ENCODE data around the gene RNASEL. TPM values are rescaled to one million over a fixed set of nuclear protein-coding genes. Genes with fewer than 3 reads are reported as not detected.
A peak's percentile ranks its signal among the peaks of the same experiment; 100 is the strongest.

Gene RNASEL
- polyA plus RNA-seq, 1 donor: 16.8 TPM

- Histone ChIP-seq H3K4me3 (ENCODE audit: low read length) (no peak overlapping the region), H3K4me1 (ENCODE audit: control insufficient read depth, insufficient read depth, low read length) (no peaks in the 10 kb centered on the region), H3K27ac (ENCODE audit: low read length) (no peak overlapping the region), H3K27me3 (ENCODE audit: control insufficient read depth, insufficient read depth, low read length) (no peaks in the 10 kb centered on the region), H3K9me3 (ENCODE audit: control insufficient read depth, low read depth, low read length) (no peaks in the 10 kb centered on the region), H3K36me3 (ENCODE audit: control insufficient read depth, insufficient read depth, low read length) (peaks cover 19% of the 10 kb centered on the region)
- WGBS (ENCODE audit: insufficient coverage, low lambda C conversion rate): 0% methylated on average over 1 of the region's 1 CpG
- DNase-seq: no peak
These were observed 2.0 kb downstream of the RNASEL start for GRCh38 chr1:182587093-182587492.

DNA sequence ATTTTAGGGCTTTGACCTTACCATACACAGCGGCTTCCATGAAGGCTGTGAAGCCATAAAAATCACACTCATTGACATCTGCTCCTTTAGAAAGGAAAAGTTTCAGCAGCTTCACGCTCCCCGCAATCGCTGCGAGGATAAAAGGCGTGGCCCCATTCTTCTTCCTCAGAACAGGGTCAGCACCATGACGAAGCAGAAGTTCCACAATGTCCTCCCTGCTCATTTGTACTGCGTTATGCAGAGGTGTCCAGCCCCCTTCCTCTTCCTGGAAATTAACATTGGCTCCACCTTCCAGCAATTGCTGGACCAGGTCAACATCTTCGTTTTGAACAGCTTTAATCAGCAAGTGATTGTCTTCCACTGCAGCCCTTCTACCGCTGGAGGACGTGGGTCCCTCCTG is 2.7 kb downstream of the RNASEL start:
- Histone ChIP-seq H3K27me3 (ENCODE audit: control insufficient read depth, insufficient read depth, low read length) (no peaks in the 10 kb centered on the region), H3K36me3 (ENCODE audit: control insufficient read depth, insufficient read depth, low read length) (peaks cover 23% of the 10 kb centered on the region), H3K9me3 (ENCODE audit: control insufficient read depth, low read depth, low read length) (no peaks in the 10 kb centered on the region), H3K4me1 (ENCODE audit: control insufficient read depth, insufficient read depth, low read length) (no peaks in the 10 kb centered on the region), H3K4me3 (ENCODE audit: low read length) (no peak overlapping the region), H3K27ac (ENCODE audit: low read length) (no peak overlapping the region)
- WGBS (ENCODE audit: insufficient coverage, low lambda C conversion rate): no CpG with 5 or more reads among the region's 11 CpGs
- DNase-seq: no peak

DNA sequence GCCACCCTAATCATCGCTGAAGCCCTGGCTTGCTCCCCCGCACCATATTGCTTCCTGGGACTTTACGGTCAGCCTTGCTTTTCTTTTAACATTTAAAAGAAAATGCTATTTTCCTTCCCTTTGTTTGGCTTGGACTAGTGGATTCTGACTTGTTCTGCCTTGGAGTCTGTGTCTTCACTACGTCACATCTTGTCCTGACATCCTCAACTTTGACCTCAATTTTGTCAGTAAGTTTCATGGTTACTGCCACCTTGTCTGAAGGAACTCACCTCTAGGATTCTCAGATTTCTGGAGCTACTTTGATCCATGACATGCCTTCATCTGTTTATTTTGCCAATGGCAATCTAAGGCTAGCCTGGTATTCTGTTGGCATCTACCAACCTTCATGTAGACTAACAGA is 4.3 kb downstream of the RNASEL start:
- DNase-seq: no peak
- H3K27me3 ChIP-seq (ENCODE audit: control insufficient read depth, insufficient read depth, low read length): no peaks in the 10 kb centered on the region
- H3K9me3 ChIP-seq (ENCODE audit: control insufficient read depth, low read depth, low read length): no peaks in the 10 kb centered on the region
- H3K4me1 ChIP-seq (ENCODE audit: control insufficient read depth, insufficient read depth, low read length): no peaks in the 10 kb centered on the region
- no peak overlapping the region for H3K4me3 ChIP-seq (ENCODE audit: low read length)
- H3K36me3 ChIP-seq (ENCODE audit: control insufficient read depth, insufficient read depth, low read length): peaks cover 36% of the 10 kb centered on the region
- WGBS (ENCODE audit: insufficient coverage, low lambda C conversion rate): 86% methylated on average over 1 of the region's 4 CpGs
- no peak overlapping the region for H3K27ac ChIP-seq (ENCODE audit: low read length)

- Histone ChIP-seq H3K9me3 (ENCODE audit: control insufficient read depth, low read depth, low read length) (no peaks in the 10 kb centered on the region), H3K27me3 (ENCODE audit: control insufficient read depth, insufficient read depth, low read length) (no peaks in the 10 kb centered on the region), H3K4me3 (ENCODE audit: low read length) (no peak overlapping the region), H3K4me1 (ENCODE audit: control insufficient read depth, insufficient read depth, low read length) (peaks cover 2% of the 10 kb centered on the region), H3K36me3 (ENCODE audit: control insufficient read depth, insufficient read depth, low read length) (peaks cover 43% of the 10 kb centered on the region), H3K27ac (ENCODE audit: low read length) (no peak overlapping the region)
- no CpG with 5 or more reads among the region's 2 CpGs for WGBS (ENCODE audit: insufficient coverage, low lambda C conversion rate)
- no peak for DNase-seq
These were observed 8.3 kb downstream of the RNASEL start for GRCh38 chr1:182580736-182581135.

GRCh38 chr1:182575540-182576149 is 13.4 kb downstream of the RNASEL start:
- H3K4me1 ChIP-seq (ENCODE audit: control insufficient read depth, insufficient read depth, low read length): peaks cover 7% of the 10 kb centered on the region
- H3K4me3 ChIP-seq (ENCODE audit: low read length): no peak overlapping the region
- WGBS (ENCODE audit: insufficient coverage, low lambda C conversion rate): 61% methylated on average over 3 of the region's 3 CpGs
- H3K36me3 ChIP-seq (ENCODE audit: control insufficient read depth, insufficient read depth, low read length): peaks cover 29% of the 10 kb centered on the region
- DNase-seq: peak; percentile 56 to 78
- no peaks in the 10 kb centered on the region for H3K27me3 ChIP-seq (ENCODE audit: control insufficient read depth, insufficient read depth, low read length)
- H3K27ac ChIP-seq (ENCODE audit: low read length): peak overlapping the region; percentile 41
- no peaks in the 10 kb centered on the region for H3K9me3 ChIP-seq (ENCODE audit: control insufficient read depth, low read depth, low read length)

DNA sequence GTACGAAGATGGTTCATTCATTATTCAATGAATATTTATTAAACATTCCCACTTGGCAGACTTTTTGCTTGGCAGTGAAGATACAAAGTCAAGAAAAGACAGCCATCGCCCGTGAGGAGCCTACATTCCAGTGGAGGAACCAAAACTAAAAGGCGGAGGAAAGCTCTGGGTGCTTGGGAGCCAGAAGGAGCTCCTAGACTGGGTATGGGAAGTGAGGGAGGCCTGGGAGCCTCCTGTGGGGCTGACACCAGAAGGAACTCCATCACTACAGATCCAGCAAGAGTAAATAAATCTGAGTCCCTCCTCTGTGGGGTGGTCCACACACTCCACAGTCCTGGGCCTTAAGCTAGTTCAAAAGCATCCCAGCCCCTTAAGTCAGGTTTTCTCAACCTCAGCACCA is 14.9 kb downstream of the RNASEL start:
- H3K27me3 ChIP-seq (ENCODE audit: control insufficient read depth, insufficient read depth, low read length): no peaks in the 10 kb centered on the region
- no peak overlapping the region for H3K27ac ChIP-seq (ENCODE audit: low read length)
- H3K4me3 ChIP-seq (ENCODE audit: low read length): no peak overlapping the region
- peaks cover 7% of the 10 kb centered on the region for H3K4me1 ChIP-seq (ENCODE audit: control insufficient read depth, insufficient read depth, low read length)
- DNase-seq: no peak
- H3K9me3 ChIP-seq (ENCODE audit: control insufficient read depth, low read depth, low read length): no peaks in the 10 kb centered on the region
- WGBS (ENCODE audit: insufficient coverage, low lambda C conversion rate): no CpG with 5 or more reads among the region's 4 CpGs
- H3K36me3 ChIP-seq (ENCODE audit: control insufficient read depth, insufficient read depth, low read length): peaks cover 15% of the 10 kb centered on the region

DNA sequence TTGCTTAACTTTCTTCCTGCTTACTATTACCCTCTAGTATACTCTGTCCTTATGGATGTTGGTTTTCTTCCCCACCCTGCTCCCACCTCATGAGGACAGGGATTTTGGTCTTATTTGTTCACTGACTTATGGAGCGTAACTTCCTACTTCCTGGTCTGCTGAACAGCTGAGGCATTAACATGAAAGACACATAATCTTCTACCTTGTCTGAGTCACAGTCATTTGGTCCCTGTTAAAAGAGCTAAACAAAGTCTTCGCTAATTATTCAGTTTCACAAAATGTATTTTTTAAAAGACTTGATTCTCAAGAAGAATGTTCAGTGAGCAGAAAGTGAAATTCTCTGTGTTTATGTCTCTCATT is 18.5 kb downstream of the RNASEL start:
- Histone ChIP-seq H3K4me3 (ENCODE audit: low read length) (no peak overlapping the region), H3K27ac (ENCODE audit: low read length) (no peak overlapping the region), H3K36me3 (ENCODE audit: control insufficient read depth, insufficient read depth, low read length) (peaks cover 10% of the 10 kb centered on the region), H3K4me1 (ENCODE audit: control insufficient read depth, insufficient read depth, low read length) (peaks cover 4% of the 10 kb centered on the region), H3K9me3 (ENCODE audit: control insufficient read depth, low read depth, low read length) (no peaks in the 10 kb centered on the region), H3K27me3 (ENCODE audit: control insufficient read depth, insufficient read depth, low read length) (no peaks in the 10 kb centered on the region)
- no peak for DNase-seq
- 40% methylated on average over 1 of the region's 2 CpGs for WGBS (ENCODE audit: insufficient coverage, low lambda C conversion rate)

- no peak for DNase-seq
- peaks cover 2% of the 10 kb centered on the region for H3K4me1 ChIP-seq (ENCODE audit: control insufficient read depth, insufficient read depth, low read length)
These were observed 19.0 kb downstream of the RNASEL start for GRCh38 chr1:182569939-182570610.

DNA sequence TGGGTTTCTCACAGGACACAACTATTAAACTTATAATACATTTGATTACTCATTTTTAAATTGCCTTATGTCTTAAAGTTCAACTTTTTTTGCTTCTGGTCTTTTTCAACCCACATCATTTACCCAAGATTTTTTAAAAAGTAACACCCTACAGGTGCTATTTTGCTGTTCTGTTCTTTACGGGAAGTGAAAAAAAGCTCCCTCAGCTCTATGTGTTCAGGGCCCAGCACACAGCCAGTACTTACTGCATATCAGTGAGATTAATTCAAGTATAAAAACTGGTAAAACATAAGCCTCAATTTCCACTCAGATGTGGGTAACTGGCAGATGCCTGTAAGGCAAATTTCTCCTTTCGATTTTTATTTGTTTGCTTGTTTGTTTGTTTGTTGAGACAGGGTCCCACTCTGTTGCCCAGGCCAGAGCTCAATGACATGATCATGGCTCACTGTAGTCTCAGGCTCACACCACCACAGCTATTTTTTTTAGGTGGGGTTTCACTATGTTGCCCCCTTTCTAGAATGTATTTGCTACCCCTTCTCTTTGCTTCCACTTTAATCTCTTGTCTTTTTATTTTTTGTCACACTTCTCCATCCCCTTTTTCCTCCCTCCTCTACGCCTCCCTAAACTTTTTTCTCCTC is 20.3 kb downstream of the RNASEL start:
- H3K4me1 ChIP-seq (ENCODE audit: control insufficient read depth, insufficient read depth, low read length): no peaks in the 10 kb centered on the region
- no peaks in the 10 kb centered on the region for H3K9me3 ChIP-seq (ENCODE audit: control insufficient read depth, low read depth, low read length)
- no peak overlapping the region for H3K4me3 ChIP-seq (ENCODE audit: low read length)
- 95% methylated on average over 1 of the region's 3 CpGs for WGBS (ENCODE audit: insufficient coverage, low lambda C conversion rate)
- H3K27me3 ChIP-seq (ENCODE audit: control insufficient read depth, insufficient read depth, low read length): no peaks in the 10 kb centered on the region
- H3K36me3 ChIP-seq (ENCODE audit: control insufficient read depth, insufficient read depth, low read length): no peaks in the 10 kb centered on the region
- no peak for DNase-seq
- H3K27ac ChIP-seq (ENCODE audit: low read length): no peak overlapping the region

More at GRCh38 chr1:182569939-182570610, 19.0 kb downstream of the RNASEL start:
- WGBS (ENCODE audit: insufficient coverage, low lambda C conversion rate): 80% methylated on average over 1 of the region's 6 CpGs
- peaks cover 5% of the 10 kb centered on the region for H3K36me3 ChIP-seq (ENCODE audit: control insufficient read depth, insufficient read depth, low read length)
- no peaks in the 10 kb centered on the region for H3K27me3 ChIP-seq (ENCODE audit: control insufficient read depth, insufficient read depth, low read length)
- no peaks in the 10 kb centered on the region for H3K9me3 ChIP-seq (ENCODE audit: control insufficient read depth, low read depth, low read length)
- H3K4me3 ChIP-seq (ENCODE audit: low read length): no peak overlapping the region
- no peak overlapping the region for H3K27ac ChIP-seq (ENCODE audit: low read length)

DNA sequence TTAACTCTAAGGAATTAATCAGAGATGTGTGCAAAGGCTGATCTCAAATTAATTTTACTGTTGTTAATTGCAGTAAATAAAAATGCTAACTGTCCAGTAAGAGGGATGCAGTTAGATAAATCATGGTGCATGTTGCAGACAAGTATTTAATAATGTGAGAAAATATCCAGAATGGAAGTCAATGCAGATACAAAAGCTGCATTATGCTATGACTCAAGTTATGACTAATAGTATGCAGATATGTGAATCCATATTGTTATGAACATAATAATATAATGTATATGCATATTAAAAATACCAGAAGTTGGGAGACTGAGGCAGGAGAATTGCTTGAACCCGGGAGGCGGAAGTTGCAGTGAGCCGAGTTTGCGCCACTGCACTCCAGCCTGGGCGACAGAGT is 21.4 kb downstream of the RNASEL start:
- H3K4me1 ChIP-seq (ENCODE audit: control insufficient read depth, insufficient read depth, low read length): no peaks in the 10 kb centered on the region
- H3K36me3 ChIP-seq (ENCODE audit: control insufficient read depth, insufficient read depth, low read length): no peaks in the 10 kb centered on the region
- no peak overlapping the region for H3K27ac ChIP-seq (ENCODE audit: low read length)
- no peak for DNase-seq
- 100% methylated on average over 2 of the region's 5 CpGs for WGBS (ENCODE audit: insufficient coverage, low lambda C conversion rate)
- no peak overlapping the region for H3K4me3 ChIP-seq (ENCODE audit: low read length)
- no peaks in the 10 kb centered on the region for H3K9me3 ChIP-seq (ENCODE audit: control insufficient read depth, low read depth, low read length)
- H3K27me3 ChIP-seq (ENCODE audit: control insufficient read depth, insufficient read depth, low read length): no peaks in the 10 kb centered on the region
